Caco-2 (cell line): Measurements from ENCODE around the gene TMA7. TPM values are rescaled to one million over a fixed set of nuclear protein-coding genes. Genes with fewer than 3 reads are reported as not detected.

ENCODE experiments used
- BruUV-seq: library from RNA; stranded (reverse); fragments of 400-500 nt; replicated peaks from 2 replicates; lab custom pipeline; 2021; lab: Mats Ljungman, UMichigan
- CTCF ChIA-PET: fragments of 300-600 bp; sonication (Branson Sonifier 250); formaldehyde crosslinking; loops from one replicate; lab custom pipeline; 2022; ENCODE audit warnings: antibody characterized with exemption; lab: Charles Lee
- POLR2A ChIA-PET: fragments of 300-600 bp; sonication (Branson Sonifier 250); formaldehyde crosslinking; loops from one replicate; lab custom pipeline; 2022; ENCODE audit warnings: antibody characterized with exemption; lab: Charles Lee
- DNase-seq, 2 experiments: peaks; one replicate each; pipeline versions ENCODE4 v3.0.0 to v3.0.0-alpha.2; 2020 to 2022
- H3K27me3 ChIP-seq: replicated peaks from 2 replicates; pipeline ENCODE4 v1.6.0; 2011; ENCODE audit warnings: low read length; ENCODE audit not compliant: control insufficient read depth, insufficient read depth
- H3K36me3 ChIP-seq: 2 replicates; pipeline ENCODE4 v1.5.1; 2011; ENCODE audit warnings: low read length; ENCODE audit not compliant: control insufficient read depth, insufficient read depth
- H3K4me1 ChIP-seq: fragments of 250-450 bp; sonication (Bioruptor Pico); 2 replicates; pipeline ENCODE4 v1.5.1; 2020; ENCODE audit warnings: mild to moderate bottlenecking
- H3K4me3 ChIP-seq: 2 replicates; pipeline ENCODE4 v1.5.1; 2011; ENCODE audit warnings: low read depth, mild to moderate bottlenecking, control low read depth, low read length
- H3K9me3 ChIP-seq: fragments of 250-450 bp; sonication (Bioruptor Pico); 2 replicates; pipeline ENCODE4 v1.5.1; 2020; ENCODE audit warnings: mild to moderate bottlenecking, moderate library complexity
- H3K27ac Mint-ChIP-seq: one replicate; pipeline ENCODE4 v1.8.0; 2022; ENCODE audit warnings: mixed read lengths; ENCODE audit not compliant: unreplicated experiment
- H3K27me3 Mint-ChIP-seq: one replicate; pipeline ENCODE4 v1.8.0; 2022; ENCODE audit warnings: mixed read lengths; ENCODE audit not compliant: insufficient read depth, unreplicated experiment
- H3K36me3 Mint-ChIP-seq: one replicate; pipeline ENCODE4 v1.8.0; 2022; ENCODE audit warnings: mild to moderate bottlenecking, mixed read lengths; ENCODE audit not compliant: insufficient read depth, unreplicated experiment
- H3K4me1 Mint-ChIP-seq: one replicate; pipeline ENCODE4 v1.8.0; 2022; ENCODE audit warnings: low read depth, mixed read lengths; ENCODE audit not compliant: unreplicated experiment
- H3K4me3 Mint-ChIP-seq: one replicate; pipeline ENCODE4 v1.8.0; 2022; ENCODE audit warnings: mild to moderate bottlenecking, moderate library complexity, mixed read lengths; ENCODE audit not compliant: unreplicated experiment
- H3K9me3 Mint-ChIP-seq: one replicate; pipeline ENCODE4 v1.8.0; 2022; ENCODE audit warnings: mixed read lengths; ENCODE audit not compliant: unreplicated experiment
- CTCF ChIP-seq, 2 experiments: fragments of 200-600 bp in 1 of 2; IDR thresholded peaks; 1 replicate in 1 of 2; 2 replicates in 1 of 2; pipeline versions ENCODE4 v1.5.1 to v1.8.0; 2011 to 2022; ENCODE audit warnings: antibody characterized with exemption in 1 of 2, control low read depth in 1 of 2, inconsistent platforms in 1 of 2, low read depth in 1 of 2, low read length in 1 of 2, mild to moderate bottlenecking in 1 of 2, moderate library complexity in 1 of 2; ENCODE audit not compliant: insufficient read depth in 1 of 2, severe bottlenecking in 1 of 2, unreplicated experiment in 1 of 2
- intact Hi-C: fragments of 100-400 bp; cut with micrococcal nuclease; formaldehyde crosslinking; loops from one replicate; pipeline ENCODE4 v1.10.0; 2022; ENCODE audit not compliant: unreplicated experiment
- total RNA-seq: library from RNA; stranded (reverse); gene quantifications from 2 replicates; pipeline ENCODE4 v1.2.3, GENCODE V29; 2022

The TMA7 gene
- total RNA-seq, 1 experiment from 2014 or later: 205 TPM

- BruUV-seq: no TSS peak
- TF ChIP-seq CTCF (IDR thresholded peaks at IDR 0.05; ENCODE audit: insufficient read depth in 1 of 2, low read depth in 1 of 2, low read length in 1 of 2, severe bottlenecking in 1 of 2, unreplicated experiment in 1 of 2): no peak
- no peak overlapping the region for H3K4me3 Mint-ChIP-seq
These were observed 27.0 kb upstream of the TMA7 start for GRCh38 chr3:48413086-48413485.

GRCh38 chr3:48413611-48414010 is 26.4 kb upstream of the TMA7 start:
- intact Hi-C loops: no loop called here
- Histone ChIP-seq H3K4me3 (no peak overlapping the region), H3K27me3 (no peaks in the 10 kb centered on the region), H3K36me3 (peaks cover 19% of the 10 kb centered on the region), H3K9me3 (no peaks in the 10 kb centered on the region), H3K4me1 (no peaks in the 10 kb centered on the region)
- H3K4me3 Mint-ChIP-seq: no peak overlapping the region
- no peaks in the 10 kb centered on the region for H3K27me3 Mint-ChIP-seq
- no peaks in the 10 kb centered on the region for H3K9me3 Mint-ChIP-seq
- H3K4me1 Mint-ChIP-seq: peaks cover 5% of the 10 kb centered on the region
- no peak for TF ChIP-seq CTCF (IDR thresholded peaks at IDR 0.05; ENCODE audit: insufficient read depth in 1 of 2, low read depth in 1 of 2, low read length in 1 of 2, severe bottlenecking in 1 of 2, unreplicated experiment in 1 of 2)
- no peak overlapping the region for H3K27ac Mint-ChIP-seq
- ChIA-PET POLR2A (no interaction called here), CTCF (interaction anchor here (2.5 kb wide), 1 partner anchor 22 kb away, joined by 22 read pairs; no protein-coding TSS in a partner anchor)
- H3K36me3 Mint-ChIP-seq: peaks cover 94% of the 10 kb centered on the region
- no TSS peak for BruUV-seq
- DNase-seq: no peak

More at GRCh38 chr3:48413086-48413485, 27.0 kb upstream of the TMA7 start:
- H3K27ac Mint-ChIP-seq: peak overlapping the region; percentile 48
- Histone ChIP-seq H3K27me3 (no peaks in the 10 kb centered on the region), H3K4me3 (no peak overlapping the region), H3K36me3 (peaks cover 19% of the 10 kb centered on the region), H3K4me1 (no peaks in the 10 kb centered on the region), H3K9me3 (no peaks in the 10 kb centered on the region)
- CTCF ChIA-PET: interaction anchor here (2.5 kb wide), 1 partner anchor 23 kb away, joined by 22 read pairs; no protein-coding TSS in a partner anchor
- POLR2A ChIA-PET: interaction anchor here (0.6 kb wide), 1 partner anchor 91 kb away, joined by 10 read pairs; no protein-coding TSS in a partner anchor
- H3K4me1 Mint-ChIP-seq: peaks cover 5% of the 10 kb centered on the region
- no peaks in the 10 kb centered on the region for H3K27me3 Mint-ChIP-seq
- intact Hi-C loops: no loop called here
- H3K9me3 Mint-ChIP-seq: no peaks in the 10 kb centered on the region
- DNase-seq: no peak
- peaks cover 93% of the 10 kb centered on the region for H3K36me3 Mint-ChIP-seq

GRCh38 chr3:48414376-48415250 is 25.4 kb upstream of the TMA7 start:
- no peaks in the 10 kb centered on the region for H3K27me3 Mint-ChIP-seq
- no peak overlapping the region for H3K4me3 ChIP-seq
- peaks cover 98% of the 10 kb centered on the region for H3K36me3 Mint-ChIP-seq
- no peaks in the 10 kb centered on the region for H3K9me3 ChIP-seq
- no TSS peak for BruUV-seq
- TF ChIP-seq CTCF (IDR thresholded peaks at IDR 0.05; ENCODE audit: insufficient read depth in 1 of 2, low read depth in 1 of 2, low read length in 1 of 2, severe bottlenecking in 1 of 2, unreplicated experiment in 1 of 2): no peak
- ChIA-PET CTCF (interaction anchor here (0.7 to 6.1 kb wide), 4 partner anchors 21 to 226 kb away, joined by 3 to 40 read pairs (median 4); partner anchors contain the start of genes CCDC51 and TMA7), POLR2A (no interaction called here)
- no peak overlapping the region for H3K4me3 Mint-ChIP-seq
- no peak for DNase-seq
- intact Hi-C loops: no loop called here
- H3K27ac Mint-ChIP-seq: no peak overlapping the region
- no peaks in the 10 kb centered on the region for H3K9me3 Mint-ChIP-seq
- H3K36me3 ChIP-seq: peaks cover 22% of the 10 kb centered on the region
- no peaks in the 10 kb centered on the region for H3K27me3 ChIP-seq
- peaks cover 5% of the 10 kb centered on the region for H3K4me1 Mint-ChIP-seq
- no peaks in the 10 kb centered on the region for H3K4me1 ChIP-seq
